DMS79 (cell line): ENCODE data around the gene PCID2.
"Not testable (repeated sequence)": the region's sequence is repeated elsewhere in the genome, so short reads cannot be mapped to it uniquely, and the experiment has no call there.

Experiments used
- DNase-seq: peaks from one replicate; lab custom pipeline; 2025; lab: John Stamatoyannopoulos, UW

Gene PCID2

GRCh38 chr13:113208421-113209335 lies at the start of gene PCID2:
TSS of gene PCID2 (minus strand) at chr13:113208669. CDS start at chr13:113208634, 35 bp downstream.
- peak; percentile 89 for DNase-seq

GRCh38 chr13:113257908-113258307 lies 49.4 kb upstream of the PCID2 start:
- DNase-seq, result not testable (repeated sequence)

- DNase-seq, result no peak
Measured at GRCh38 chr13:113252516-113253095, 44.1 kb upstream of the PCID2 start.

GRCh38 chr13:113245849-113246796 lies 37.7 kb upstream of the PCID2 start:
- DNase-seq, result peak; percentile 8

- no peak for DNase-seq
Measured at GRCh38 chr13:113243847-113244246, 35.4 kb upstream of the PCID2 start.

- DNase-seq, result not testable (repeated sequence)
Measured at GRCh38 chr13:113241623-113242022, 33.2 kb upstream of the PCID2 start.

- DNase-seq, result no peak
Measured at GRCh38 chr13:113239986-113240385, 31.5 kb upstream of the PCID2 start.

GRCh38 chr13:113239357-113239756 lies 30.9 kb upstream of the PCID2 start:
- no peak for DNase-seq

- no peak for DNase-seq
Measured at GRCh38 chr13:113238536-113238935, 30.1 kb upstream of the PCID2 start.

GRCh38 chr13:113233101-113233500 lies 24.6 kb upstream of the PCID2 start:
- no peak for DNase-seq

- DNase-seq, result no peak
Measured at GRCh38 chr13:113232208-113233003, 23.9 kb upstream of the PCID2 start.

GRCh38 chr13:113231306-113232207 lies 23.1 kb upstream of the PCID2 start:
- no peak for DNase-seq

- no peak for DNase-seq
Measured at GRCh38 chr13:113229791-113230190, 21.3 kb upstream of the PCID2 start.

GRCh38 chr13:113229161-113229560 lies 20.7 kb upstream of the PCID2 start:
- DNase-seq, result no peak

GRCh38 chr13:113226873-113227450 lies 18.5 kb upstream of the PCID2 start:
- no peak for DNase-seq

- DNase-seq, result no peak
Measured at GRCh38 chr13:113225515-113225914, 17.0 kb upstream of the PCID2 start.

- peak; percentile 28 for DNase-seq
Measured at GRCh38 chr13:113224486-113224885, 16.0 kb upstream of the PCID2 start.

- no peak for DNase-seq
Measured at GRCh38 chr13:113223070-113223469, 14.6 kb upstream of the PCID2 start.

- DNase-seq, result no peak
Measured at GRCh38 chr13:113220877-113221276, 12.4 kb upstream of the PCID2 start.

GRCh38 chr13:113220141-113220598 lies 11.7 kb upstream of the PCID2 start:
- peak; percentile 51 for DNase-seq
